SK-N-SH (cell line): ENCODE measurements around the gene IMPDH1. TPM values are rescaled to one million over a fixed set of nuclear protein-coding genes. Genes with fewer than 3 reads are reported as not detected.

Source experiments
- CTCF ChIA-PET: fragments of 300-600, 350-600 bp; formaldehyde crosslinking; extraction: SDS; loops from one replicate; lab custom pipeline; 2021; lab: Yijun Ruan, JAX
- POLR2A ChIA-PET: fragments of 350-600 bp; sonication (Branson Sonifier 250); formaldehyde crosslinking; extraction: SDS; loops from one replicate; lab custom pipeline; 2020; ENCODE audit warnings: antibody characterized with exemption, inconsistent platforms; lab: Yijun Ruan, JAX
- DNase-seq: peaks from one replicate; pipeline ENCODE4 v3.0.0; 2012
- H2AFZ ChIP-seq: fragments of 200-600 bp; sonication (generic); 2 replicates; pipeline ENCODE4 v1.8.1; 2016; ENCODE audit warnings: antibody characterized with exemption, mild to moderate bottlenecking, low read depth
- H3F3A ChIP-seq: fragments of 200-600 bp; sonication (generic); replicated peaks from 2 replicates; pipeline ENCODE3; 2016; ENCODE audit warnings: antibody characterized with exemption, mild to moderate bottlenecking; ENCODE audit not compliant: insufficient read depth
- H3K27ac ChIP-seq, 2 experiments: fragments of 200-500 bp in 1 of 2; fragments of 200-600 bp in 1 of 2; sonication (Bioruptor generic) in 1 of 2; sonication (generic), shearing (Covaris generic) in 1 of 2; 2 replicates each; pipeline versions ENCODE4 v1.5.1 to v1.6.1; 2014 to 2016; ENCODE audit warnings: low read depth in 2 of 2, inconsistent platforms in 1 of 2, low read length in 1 of 2, mild to moderate bottlenecking in 1 of 2, mixed read lengths in 1 of 2
- H3K27me3 ChIP-seq: fragments of 200-600 bp; sonication (generic), shearing (Covaris generic); 2 replicates; pipeline ENCODE4 v1.6.1; 2016; ENCODE audit warnings: mixed run types; ENCODE audit not compliant: insufficient read depth
- H3K36me3 ChIP-seq, 2 experiments: fragments of 200-500 bp in 1 of 2; fragments of 200-600 bp in 1 of 2; sonication (Bioruptor generic) in 1 of 2; sonication (generic) in 1 of 2; replicated peaks in 1 of 2; 2 replicates each; pipeline versions ENCODE3 to v1.5.1; 2014 to 2016; ENCODE audit warnings: low read length in 1 of 2, mild to moderate bottlenecking in 1 of 2; ENCODE audit not compliant: insufficient read depth in 2 of 2, control insufficient read depth in 1 of 2
- H3K4me1 ChIP-seq, 2 experiments: fragments of 200-500 bp in 1 of 2; fragments of 200-600 bp in 1 of 2; sonication (Bioruptor generic) in 1 of 2; sonication (generic), shearing (Covaris generic) in 1 of 2; 2 replicates each; pipeline versions ENCODE4 v1.5.1 to v1.6.1; 2014 to 2016; ENCODE audit warnings: low read depth in 1 of 2, low read length in 1 of 2, mixed run types in 1 of 2; ENCODE audit not compliant: insufficient read depth in 2 of 2, control insufficient read depth in 1 of 2
- H3K4me2 ChIP-seq: fragments of 200-600 bp; sonication (generic), shearing (Covaris generic); 2 replicates; pipeline ENCODE4 v1.6.1; 2017; ENCODE audit warnings: mixed run types
- H3K4me3 ChIP-seq, 2 experiments: fragments of 200-500 bp in 1 of 2; fragments of 200-600 bp in 1 of 2; sonication (Bioruptor generic) in 1 of 2; sonication (generic), shearing (Covaris generic) in 1 of 2; 2 replicates each; pipeline versions ENCODE4 v1.5.1 to v1.8.1; 2014 to 2016; ENCODE audit warnings: low read depth in 2 of 2, inconsistent platforms in 1 of 2, low read length in 1 of 2, mild to moderate bottlenecking in 1 of 2, mixed read lengths in 1 of 2, moderate library complexity in 1 of 2
- H3K79me2 ChIP-seq: fragments of 200-600 bp; sonication (generic); 2 replicates; pipeline ENCODE4 v1.8.1; 2017; ENCODE audit warnings: mild to moderate bottlenecking; ENCODE audit not compliant: insufficient read depth
- H3K9ac ChIP-seq: fragments of 200-600 bp; sonication (generic); 2 replicates; pipeline ENCODE4 v1.6.1; 2017; ENCODE audit warnings: mixed run types
- H3K9me2 ChIP-seq: fragments of 200-600 bp; sonication (generic); 2 replicates; pipeline ENCODE4 v1.6.1; 2017; ENCODE audit warnings: mixed run types
- H3K9me3 ChIP-seq: fragments of 200-600 bp; sonication (generic); 2 replicates; pipeline ENCODE4 v1.6.1; 2017; ENCODE audit warnings: mixed run types, mild to moderate bottlenecking, moderate library complexity
- H4K20me1 ChIP-seq: fragments of 200-600 bp; sonication (generic); 2 replicates; pipeline ENCODE4 v1.6.1; 2017; ENCODE audit warnings: mild to moderate bottlenecking, mixed run types; ENCODE audit not compliant: insufficient read depth
- CHD2 ChIP-seq: fragments of 150-350 bp; IDR thresholded peaks from 2 replicates; pipeline ENCODE4 v1.6.1; 2018; ENCODE audit warnings: low read length; ENCODE audit not compliant: partially characterized antibody
- EP300 ChIP-seq, 2 experiments: IDR thresholded peaks; 2 replicates each; pipeline versions ENCODE4 v1.4.0 to v1.6.1; 2012; ENCODE audit warnings: borderline replicate concordance in 1 of 2, low read depth in 1 of 2, low read length in 1 of 2
- EZH2phosphoT487 ChIP-seq: fragments of 200-600 bp; sonication (generic); IDR thresholded peaks from 2 replicates; pipeline ENCODE4 v1.6.1; 2017; ENCODE audit warnings: low read depth, mixed run types, mild to moderate bottlenecking, antibody characterized with exemption, moderate library complexity, borderline replicate concordance
- FOSL2 ChIP-seq: IDR thresholded peaks from 2 replicates; pipeline ENCODE4 v1.4.0; 2012; ENCODE audit warnings: low read depth, mild to moderate bottlenecking, moderate library complexity, borderline replicate concordance
- FOXJ3 ChIP-seq: sonication (generic); formaldehyde crosslinking; IDR thresholded peaks from 2 replicates; pipeline ENCODE4 v1.5.1; 2020; ENCODE audit warnings: mild to moderate bottlenecking, missing genetic modification reagents
- GATA2 ChIP-seq: sonication (generic); formaldehyde crosslinking; IDR thresholded peaks from 2 replicates; pipeline ENCODE4 v1.5.0; 2020; ENCODE audit warnings: mild to moderate bottlenecking, missing genetic modification reagents
- MEF2A ChIP-seq: IDR thresholded peaks from 2 replicates; pipeline ENCODE4 v1.4.0; 2012; ENCODE audit warnings: low read depth, borderline replicate concordance
- MXI1 ChIP-seq: IDR thresholded peaks from 2 replicates; pipeline ENCODE4 v1.6.1; 2012; ENCODE audit warnings: mild to moderate bottlenecking, low read depth, low read length, improper control_type of control experiment
- NFIC ChIP-seq: IDR thresholded peaks from 2 replicates; pipeline ENCODE4 v1.4.0; 2012; ENCODE audit warnings: borderline replicate concordance
- POLR2AphosphoS5 ChIP-seq: IDR thresholded peaks from 2 replicates; pipeline ENCODE4 v1.6.1; 2012; ENCODE audit warnings: low read depth, low read length
- RCOR1 ChIP-seq: fragments of 150-350 bp; IDR thresholded peaks from 2 replicates; pipeline ENCODE4 v1.6.1; 2017; ENCODE audit warnings: antibody characterized with exemption, low read length
- SIN3A ChIP-seq: IDR thresholded peaks from 2 replicates; pipeline ENCODE4 v1.6.1; 2012; ENCODE audit warnings: low read depth, mild to moderate bottlenecking, low read length, moderate library complexity, borderline replicate concordance
- TAF1 ChIP-seq: IDR thresholded peaks from 2 replicates; pipeline ENCODE4 v1.6.1; 2012; ENCODE audit warnings: low read depth, mild to moderate bottlenecking, low read length, moderate library complexity, borderline replicate concordance
- TCF12 ChIP-seq: IDR thresholded peaks from 2 replicates; pipeline ENCODE4 v1.4.0; 2012
- WGBS: methylation state at CpG from one replicate; pipeline ENCODE4 v1.1.6; 2017; ENCODE audit warnings: low lambda C conversion rate; 5-methylcytosine and 5-hydroxymethylcytosine counted together
- polyA plus RNA-seq, 3 experiments: library from polyadenylated mRNA; depleted of rRNA; stranded (reverse); fragments of >200 nt; gene quantifications; 2 replicates each; pipeline ENCODE4 v1.2.3, GENCODE V29; 2012
- TF ChIP-seq, protein P1 (sequence below): IDR thresholded peaks from 2 replicates; pipeline ENCODE4 v1.4.0; 2012; ENCODE audit warnings: low read depth
- TF ChIP-seq, protein P2 (sequence below): IDR thresholded peaks from 2 replicates; pipeline ENCODE4 v1.4.0; 2012; ENCODE audit warnings: low read depth, borderline replicate concordance
- TF ChIP-seq, protein P3 (sequence below): IDR thresholded peaks from 2 replicates; pipeline ENCODE4; 2012

The IMPDH1 gene
- polyA plus RNA-seq, 1 of the 3 experiments (the other 2 are of a cell fraction), result 80.4 TPM

DNA sequence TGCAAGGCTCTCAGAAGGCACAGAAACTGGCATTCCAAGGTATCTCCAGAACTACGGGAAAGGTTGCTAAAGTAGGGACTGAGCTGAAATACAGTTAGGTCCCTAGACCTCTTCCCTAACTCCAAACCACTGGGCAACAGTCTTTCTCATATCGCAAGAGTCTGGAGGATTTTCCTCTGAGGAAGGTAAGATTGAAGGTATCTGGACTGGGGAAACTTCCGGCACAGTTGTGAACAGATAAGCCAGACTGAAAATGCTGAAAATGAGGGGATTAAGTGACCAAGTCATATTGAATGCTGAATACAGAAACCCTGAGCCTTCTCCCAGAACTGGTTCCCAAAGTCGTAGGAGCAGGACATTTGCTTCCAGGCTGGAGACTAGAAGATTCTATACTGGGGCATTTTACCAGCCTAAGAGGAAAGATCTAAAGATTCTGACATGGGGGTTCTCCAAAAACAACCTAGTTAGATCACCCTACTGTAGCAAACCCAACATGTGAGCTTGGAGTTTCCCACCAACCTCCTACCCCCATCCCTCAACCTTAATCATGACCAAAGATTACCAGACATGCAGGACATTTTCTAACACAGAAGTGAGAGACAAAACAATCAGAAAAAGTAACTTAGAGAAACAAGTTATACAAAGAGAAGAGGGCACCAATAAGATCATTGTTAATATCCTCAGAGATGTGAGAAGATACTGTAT, 45.5 kb downstream of the IMPDH1 start:
- Histone ChIP-seq H3K79me2 (no peaks in the 10 kb centered on the region), H3K9me3 (no peaks in the 10 kb centered on the region), H3K4me2 (no peak overlapping the region), H3K4me3 (no peak overlapping the region), H3K9ac (no peak overlapping the region), H3K4me1 (peaks cover 0 to 44% of the 10 kb centered on the region in 2 experiments; a peak in 2 of 4 replicates), H2AFZ (no peak overlapping the region), H3F3A (peaks cover 5% of the 10 kb centered on the region), H3K27ac (peak overlapping the region; percentile 24 to 100; a peak in 3 of 4 replicates), H4K20me1 (no peaks in the 10 kb centered on the region), H3K36me3 (no peaks in the 10 kb centered on the region), H3K9me2 (no peaks in the 10 kb centered on the region), H3K27me3 (peaks cover 46% of the 10 kb centered on the region)
- ChIA-PET POLR2A (interaction anchor here (0.9 kb wide), 1 partner anchor 23 kb away, joined by 3 read pairs; no protein-coding TSS in a partner anchor), CTCF (interaction anchor here (0.8 to 20.2 kb wide), 5 partner anchors 17 to 61 kb away, joined by 3 to 493 read pairs (median 21); partner anchors contain the start of gene RBM28)
- 39% methylated on average over 4 of the region's 4 CpGs for WGBS
- DNase-seq, result no peak
- TF ChIP-seq, protein P1, sequence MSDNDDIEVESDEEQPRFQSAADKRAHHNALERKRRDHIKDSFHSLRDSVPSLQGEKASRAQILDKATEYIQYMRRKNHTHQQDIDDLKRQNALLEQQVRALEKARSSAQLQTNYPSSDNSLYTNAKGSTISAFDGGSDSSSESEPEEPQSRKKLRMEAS, result no peak
- peak; percentile 13; the same call in 1 of the 2 replicates for TF ChIP-seq RCOR1

DNA sequence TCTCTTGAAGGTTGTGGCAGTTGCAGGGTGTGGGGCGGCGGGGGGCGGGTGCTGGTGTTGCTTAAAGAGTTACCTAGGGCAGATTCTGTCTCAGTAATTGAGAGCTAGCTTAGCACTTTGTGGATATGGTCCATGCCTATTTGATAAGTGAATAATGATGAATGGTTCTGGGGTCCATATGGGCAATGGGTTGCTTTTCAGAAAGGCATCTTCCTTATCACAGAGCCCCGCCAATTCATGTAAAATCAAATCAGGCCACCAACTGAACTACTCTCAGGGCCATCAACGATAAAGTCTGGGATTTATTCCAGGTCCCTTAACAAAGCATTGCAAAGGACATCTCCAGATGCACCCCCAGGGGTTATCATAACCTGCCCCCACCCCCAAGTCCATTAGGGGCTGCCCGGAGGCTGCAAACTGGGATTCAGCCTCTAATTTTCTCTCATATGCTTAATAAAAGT, 46.5 kb downstream of the IMPDH1 start:
- TF ChIP-seq CHD2 (peak; percentile 82), TAF1 (no peak), POLR2AphosphoS5 (no peak), GATA2 (CRISPR knock-in tag) (peak; percentile 95), TCF12 (peak; percentile 58), MXI1 (no peak; the same call in 1 of the 2 replicates), RCOR1 (peak; percentile 96), EP300 (IDR thresholded peaks at IDR 0.05; ENCODE audit: borderline replicate concordance in 1 of 2, low read depth in 1 of 2, low read length in 1 of 2) (peak; percentile 22 to 96; a peak in 3 of 4 replicates), SIN3A (no peak; the same call in 1 of the 2 replicates), EZH2phosphoT487 (no peak), MEF2A (no peak), FOSL2 (no peak), FOXJ3 (peak; percentile 76; the same call in 1 of the 2 replicates), NFIC (peak; percentile 22; the same call in 1 of the 2 replicates)
- TF ChIP-seq, protein P2, sequence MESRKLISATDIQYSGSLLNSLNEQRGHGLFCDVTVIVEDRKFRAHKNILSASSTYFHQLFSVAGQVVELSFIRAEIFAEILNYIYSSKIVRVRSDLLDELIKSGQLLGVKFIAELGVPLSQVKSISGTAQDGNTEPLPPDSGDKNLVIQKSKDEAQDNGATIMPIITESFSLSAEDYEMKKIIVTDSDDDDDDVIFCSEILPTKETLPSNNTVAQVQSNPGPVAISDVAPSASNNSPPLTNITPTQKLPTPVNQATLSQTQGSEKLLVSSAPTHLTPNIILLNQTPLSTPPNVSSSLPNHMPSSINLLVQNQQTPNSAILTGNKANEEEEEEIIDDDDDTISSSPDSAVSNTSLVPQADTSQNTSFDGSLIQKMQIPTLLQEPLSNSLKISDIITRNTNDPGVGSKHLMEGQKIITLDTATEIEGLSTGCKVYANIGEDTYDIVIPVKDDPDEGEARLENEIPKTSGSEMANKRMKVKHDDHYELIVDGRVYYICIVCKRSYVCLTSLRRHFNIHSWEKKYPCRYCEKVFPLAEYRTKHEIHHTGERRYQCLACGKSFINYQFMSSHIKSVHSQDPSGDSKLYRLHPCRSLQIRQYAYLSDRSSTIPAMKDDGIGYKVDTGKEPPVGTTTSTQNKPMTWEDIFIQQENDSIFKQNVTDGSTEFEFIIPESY, result no peak
- TF ChIP-seq, protein P3, sequence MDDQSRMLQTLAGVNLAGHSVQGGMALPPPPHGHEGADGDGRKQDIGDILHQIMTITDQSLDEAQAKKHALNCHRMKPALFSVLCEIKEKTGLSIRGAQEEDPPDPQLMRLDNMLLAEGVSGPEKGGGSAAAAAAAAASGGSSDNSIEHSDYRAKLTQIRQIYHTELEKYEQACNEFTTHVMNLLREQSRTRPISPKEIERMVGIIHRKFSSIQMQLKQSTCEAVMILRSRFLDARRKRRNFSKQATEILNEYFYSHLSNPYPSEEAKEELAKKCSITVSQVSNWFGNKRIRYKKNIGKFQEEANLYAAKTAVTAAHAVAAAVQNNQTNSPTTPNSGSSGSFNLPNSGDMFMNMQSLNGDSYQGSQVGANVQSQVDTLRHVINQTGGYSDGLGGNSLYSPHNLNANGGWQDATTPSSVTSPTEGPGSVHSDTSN, result 0 out of 2 replicates have a peak, but pooled peaks have one; percentile 14
- peak overlapping the region in 1 of 2 experiments; percentile 100; a peak in 2 of 4 replicates for H3K27ac ChIP-seq
- no peaks in the 10 kb centered on the region for H4K20me1 ChIP-seq
- no peak overlapping the region for H2AFZ ChIP-seq
- WGBS, result 37% methylated on average over 6 of the region's 6 CpGs
- peaks cover 5% of the 10 kb centered on the region for H3F3A ChIP-seq
- H3K9me2 ChIP-seq, result no peaks in the 10 kb centered on the region
- POLR2A ChIA-PET, result interaction anchor here (1.1 to 3.9 kb wide), 3 partner anchors 14 to 24 kb away, joined by 4 to 32 read pairs (median 6); no protein-coding TSS in a partner anchor
- H3K9me3 ChIP-seq, result no peaks in the 10 kb centered on the region
- H3K4me2 ChIP-seq, result no peak overlapping the region
- peaks cover 0 to 54% of the 10 kb centered on the region in 2 experiments; a peak in 2 of 4 replicates for H3K4me1 ChIP-seq
- no peaks in the 10 kb centered on the region for H3K79me2 ChIP-seq
- no peak overlapping the region for H3K4me3 ChIP-seq
- H3K36me3 ChIP-seq, result no peaks in the 10 kb centered on the region
- CTCF ChIA-PET, result interaction anchor here (1.8 to 20.2 kb wide), 5 partner anchors 10 to 62 kb away, joined by 5 to 493 read pairs (median 21); partner anchors contain the start of gene RBM28
- peaks cover 46% of the 10 kb centered on the region for H3K27me3 ChIP-seq
- H3K9ac ChIP-seq, result no peak overlapping the region
- DNase-seq, result peak; percentile 84
